ENCODE measurements around the gene LECT2.

DNA sequence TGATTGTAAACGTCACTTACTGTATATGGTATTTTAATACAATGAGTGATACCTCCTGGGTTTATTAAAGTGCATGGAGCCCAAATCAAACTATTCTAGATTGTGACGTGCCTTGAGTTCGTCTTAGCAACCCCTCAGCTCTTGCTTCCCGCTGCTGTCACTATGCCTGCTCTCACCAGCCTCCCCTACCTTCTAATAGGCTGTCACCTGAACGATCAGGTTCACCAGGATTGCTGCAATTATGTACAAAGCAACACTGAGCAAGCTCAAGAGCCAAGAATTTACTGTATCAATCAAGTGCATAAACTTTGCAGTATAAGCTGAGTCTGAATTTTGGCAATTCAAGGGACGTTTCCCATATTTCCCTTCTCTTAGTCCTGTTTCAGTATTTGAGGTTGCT is 3.0 kb downstream of the LECT2 start:
- no peak for TF ChIP-seq POLR2AphosphoS5 (IDR thresholded peaks at IDR 0.05)
- TF ChIP-seq POLR2A (IDR thresholded peaks at IDR 0.05) = no peak
- TF ChIP-seq, protein P1, sequence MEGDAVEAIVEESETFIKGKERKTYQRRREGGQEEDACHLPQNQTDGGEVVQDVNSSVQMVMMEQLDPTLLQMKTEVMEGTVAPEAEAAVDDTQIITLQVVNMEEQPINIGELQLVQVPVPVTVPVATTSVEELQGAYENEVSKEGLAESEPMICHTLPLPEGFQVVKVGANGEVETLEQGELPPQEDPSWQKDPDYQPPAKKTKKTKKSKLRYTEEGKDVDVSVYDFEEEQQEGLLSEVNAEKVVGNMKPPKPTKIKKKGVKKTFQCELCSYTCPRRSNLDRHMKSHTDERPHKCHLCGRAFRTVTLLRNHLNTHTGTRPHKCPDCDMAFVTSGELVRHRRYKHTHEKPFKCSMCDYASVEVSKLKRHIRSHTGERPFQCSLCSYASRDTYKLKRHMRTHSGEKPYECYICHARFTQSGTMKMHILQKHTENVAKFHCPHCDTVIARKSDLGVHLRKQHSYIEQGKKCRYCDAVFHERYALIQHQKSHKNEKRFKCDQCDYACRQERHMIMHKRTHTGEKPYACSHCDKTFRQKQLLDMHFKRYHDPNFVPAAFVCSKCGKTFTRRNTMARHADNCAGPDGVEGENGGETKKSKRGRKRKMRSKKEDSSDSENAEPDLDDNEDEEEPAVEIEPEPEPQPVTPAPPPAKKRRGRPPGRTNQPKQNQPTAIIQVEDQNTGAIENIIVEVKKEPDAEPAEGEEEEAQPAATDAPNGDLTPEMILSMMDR (IDR thresholded peaks at IDR 0.05) = no peak
